Thoracic aorta (tissue), 2 donors: ENCODE results near the gene ADAMTS16. TPM values are rescaled to one million over a fixed set of nuclear protein-coding genes. Genes with fewer than 3 reads are reported as not detected.

ENCODE experiments used
- ATAC-seq: fragments of 150-250 bp; one replicate; pipeline ENCODE4 v1.8.0; 2017; ENCODE audit warnings: low read depth; ENCODE audit not compliant: insufficient number of reproducible peaks, low FRiP score
- DNase-seq: peaks from one replicate; pipeline ENCODE4 v3.0.0-alpha.2; 2020; ENCODE audit warnings: low spot score
- H3K27ac ChIP-seq, 2 donors: fragments of 200-600 bp; sonication (generic); 1 replicate in 1 of 2; 2 replicates in 1 of 2; pipeline ENCODE4 v1.5.1; 2016; ENCODE audit warnings: mild to moderate bottlenecking in 2 of 2, moderate library complexity in 2 of 2
- H3K27me3 ChIP-seq: fragments of 200-600 bp; sonication (generic); replicated peaks from 2 replicates; pipeline ENCODE4 v1.6.0; 2016; ENCODE audit warnings: mild to moderate bottlenecking; ENCODE audit not compliant: insufficient read depth
- H3K36me3 ChIP-seq: fragments of 200-600 bp; sonication (generic); one replicate; pipeline ENCODE4 v1.5.1; 2016
- H3K4me1 ChIP-seq, 2 donors: fragments of 200-600 bp; sonication (generic); 1 replicate in 1 of 2; 2 replicates in 1 of 2; pipeline versions ENCODE4 v1.5.1 to v1.6.0; 2016; ENCODE audit warnings: low read depth in 2 of 2, mild to moderate bottlenecking in 1 of 2; ENCODE audit not compliant: control insufficient read depth in 1 of 2
- H3K4me3 ChIP-seq: fragments of 200-600 bp; sonication (generic); 2 replicates; pipeline ENCODE4 v1.5.1; 2016; ENCODE audit warnings: mild to moderate bottlenecking
- H3K9me3 ChIP-seq: fragments of 200-600 bp; sonication (generic); 2 replicates; pipeline ENCODE4 v1.5.1; 2016
- CTCF ChIP-seq: fragments of 200-600 bp; sonication (generic); IDR thresholded peaks from one replicate; pipeline ENCODE4 v1.5.1; 2019; ENCODE audit warnings: antibody characterized with exemption
- total RNA-seq, 2 donors: library from RNA; depleted of rRNA; stranded (reverse); fragments of >200 nt; gene quantifications; one replicate each; pipeline versions ENCODE4 v1.1.0 to v1.2.3, GENCODE V29; 2016

Gene ADAMTS16
- total RNA-seq, 2 donors from 2014 or later = not detected

- TF ChIP-seq CTCF = no peak
- Histone ChIP-seq H3K27ac (no peak overlapping the region), H3K36me3 (no peaks in the 10 kb centered on the region), H3K9me3 (no peaks in the 10 kb centered on the region), H3K4me1 (peaks cover 0 to 5% of the 10 kb centered on the region in 2 donors), H3K27me3 (no peaks in the 10 kb centered on the region), H3K4me3 (no peak overlapping the region)
- DNase-seq (no peak), ATAC-seq (no peak)
These were observed 222.9 kb downstream of the ADAMTS16 start for GRCh38 chr5:5363045-5363444.

DNA sequence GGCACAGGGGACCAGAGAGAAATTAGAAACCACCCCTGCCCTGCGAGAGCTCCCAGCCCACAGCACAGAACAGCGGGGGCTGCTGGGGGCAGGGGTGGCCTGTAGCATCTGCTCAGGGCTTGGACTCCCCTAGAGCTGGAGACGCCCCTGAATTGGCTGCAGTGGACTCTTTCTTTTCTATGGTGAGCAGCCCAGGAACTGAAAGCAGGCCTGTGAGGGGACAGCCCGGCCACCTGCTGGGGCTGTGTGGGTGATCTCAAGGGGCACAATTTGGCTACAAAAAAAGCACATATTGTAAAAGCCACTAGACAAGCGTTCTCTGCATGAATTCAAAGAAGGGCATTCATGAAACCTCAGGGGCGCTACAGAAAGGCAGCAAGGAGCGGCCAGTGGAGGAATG is 224.8 kb downstream of the ADAMTS16 start:
- no peak for TF ChIP-seq CTCF
- no peaks in the 10 kb centered on the region for H3K27me3 ChIP-seq
- no peak overlapping the region for H3K27ac ChIP-seq
- no peak overlapping the region for H3K4me3 ChIP-seq
- DNase-seq = no peak
- no peaks in the 10 kb centered on the region for H3K9me3 ChIP-seq
- no peaks in the 10 kb centered on the region for H3K4me1 ChIP-seq
- no peak for ATAC-seq
- no peaks in the 10 kb centered on the region for H3K36me3 ChIP-seq

GRCh38 chr5:5367739-5368138 is 227.6 kb downstream of the ADAMTS16 start:
- Histone ChIP-seq H3K27me3 (no peaks in the 10 kb centered on the region), H3K4me3 (no peak overlapping the region), H3K27ac (no peak overlapping the region), H3K4me1 (no peaks in the 10 kb centered on the region), H3K9me3 (no peaks in the 10 kb centered on the region), H3K36me3 (no peaks in the 10 kb centered on the region)
- TF ChIP-seq CTCF = no peak
- DNase-seq (no peak), ATAC-seq (no peak)

GRCh38 chr5:5369051-5369605 is 229.0 kb downstream of the ADAMTS16 start:
- no peak for TF ChIP-seq CTCF
- H3K4me3 ChIP-seq = no peak overlapping the region
- no peak overlapping the region for H3K27ac ChIP-seq
- DNase-seq = no peak
- no peaks in the 10 kb centered on the region for H3K36me3 ChIP-seq
- no peak for ATAC-seq
- no peaks in the 10 kb centered on the region for H3K4me1 ChIP-seq
- H3K27me3 ChIP-seq = no peaks in the 10 kb centered on the region
- H3K9me3 ChIP-seq = no peaks in the 10 kb centered on the region
